Keratinocyte (primary cell): ENCODE data around the gene SEC24C. TPM values are rescaled to one million over a fixed set of nuclear protein-coding genes. Genes with fewer than 3 reads are reported as not detected.

Source experiments
- DNase-seq: peaks from one replicate; pipeline ENCODE4 v3.0.0-alpha.2; 2011; ENCODE audit warnings: low read depth, missing footprints, low spot score
- FAIRE-seq: peaks from 2 replicates; lab custom pipeline; 2011; peaks lifted over from hg19 to GRCh38; lab: Jason Lieb, UNC
- H2AFZ ChIP-seq: 2 replicates; pipeline ENCODE4 v1.6.0; 2012; ENCODE audit warnings: low read length, control low read depth, inconsistent platforms; ENCODE audit not compliant: control insufficient read depth
- H3K27ac ChIP-seq: 2 replicates; pipeline ENCODE4 v1.5.1; 2011; ENCODE audit warnings: low read length; ENCODE audit not compliant: control insufficient read depth, insufficient read depth
- H3K27me3 ChIP-seq: 3 replicates; pipeline ENCODE4 v1.6.0; 2011; ENCODE audit warnings: low read length; ENCODE audit not compliant: control insufficient read depth, insufficient read depth; ENCODE audit errors: extremely low read depth
- H3K36me3 ChIP-seq, 2 experiments: 2 replicates in 1 of 2; 3 replicates in 1 of 2; pipeline ENCODE4 v1.5.1; 2011; ENCODE audit warnings: low read length in 2 of 2, mild to moderate bottlenecking in 1 of 2; ENCODE audit not compliant: control insufficient read depth in 2 of 2, insufficient read depth in 2 of 2; ENCODE audit errors: extremely low read depth in 1 of 2
- H3K4me1 ChIP-seq: 3 replicates; pipeline ENCODE4 v1.5.1; 2011; ENCODE audit warnings: low read length; ENCODE audit not compliant: control insufficient read depth, insufficient read depth; ENCODE audit errors: extremely low read depth
- H3K4me2 ChIP-seq: 3 replicates; pipeline ENCODE4 v1.6.0; 2011; ENCODE audit warnings: low read depth, low read length; ENCODE audit not compliant: control insufficient read depth, insufficient read depth; ENCODE audit errors: extremely low read depth
- H3K4me3 ChIP-seq, 3 experiments: fragments of 200-600 bp in 1 of 3; sonication (generic) in 1 of 3; 2 replicates in 2 of 3; 3 replicates in 1 of 3; pipeline ENCODE4 v1.5.1; 2011 to 2016; ENCODE audit warnings: low read length in 3 of 3, mild to moderate bottlenecking in 3 of 3, control low read depth in 2 of 3, inconsistent platforms in 1 of 3, low read depth in 1 of 3, mixed read lengths in 1 of 3, mixed run types in 1 of 3, moderate library complexity in 1 of 3; ENCODE audit not compliant: control insufficient read depth in 2 of 3, insufficient read depth in 2 of 3; ENCODE audit errors: extremely low read depth in 1 of 3
- H3K79me2 ChIP-seq: 2 replicates; pipeline ENCODE4 v1.6.0; 2012; ENCODE audit warnings: low read length; ENCODE audit not compliant: control insufficient read depth, insufficient read depth
- H3K9ac ChIP-seq: 3 replicates; pipeline ENCODE4 v1.6.0; 2011; ENCODE audit warnings: low read length; ENCODE audit not compliant: control insufficient read depth, insufficient read depth; ENCODE audit errors: extremely low read depth
- H3K9me1 ChIP-seq: 3 replicates; pipeline ENCODE4 v1.6.0; 2011; ENCODE audit warnings: low read length; ENCODE audit not compliant: control insufficient read depth, insufficient read depth; ENCODE audit errors: extremely low read depth
- H3K9me3 ChIP-seq: 2 replicates; pipeline ENCODE4 v1.5.1; 2012; ENCODE audit warnings: low read depth, low read length; ENCODE audit not compliant: control insufficient read depth
- H4K20me1 ChIP-seq: 3 replicates; pipeline ENCODE4 v1.6.0; 2011; ENCODE audit warnings: low read length; ENCODE audit not compliant: control insufficient read depth, insufficient read depth; ENCODE audit errors: extremely low read depth
- EZH2 ChIP-seq: IDR thresholded peaks from one replicate; pipeline ENCODE4 v1.6.1; 2012; ENCODE audit warnings: inconsistent platforms, mild to moderate bottlenecking, low read length, moderate library complexity
- dilution Hi-C: fragments of 300-500 bp; cut with MboI; formaldehyde crosslinking; loops from one replicate; pipeline ENCODE4 v1.7.0; 2020; ENCODE audit warnings: low sequenced_read_pairs; ENCODE audit not compliant: extremely low pct_ligation_motif_present
- polyA plus RNA-seq, 5 experiments: library from polyadenylated mRNA; depleted of rRNA in 3 of 5; stranded (reverse) in 3 of 5; stranded (forward) in 1 of 5; unstranded in 1 of 5; fragments of >200 nt; gene quantifications; 1 replicate in 1 of 5; 2 replicates in 3 of 5; 3 replicates in 1 of 5; pipeline versions ENCODE4 v1.2.1 to v1.2.3, GENCODE V29; 2011 to 2012; ENCODE audit warnings: missing spikeins in 2 of 5, low read depth in 1 of 5, low replicate concordance in 1 of 5
- TF ChIP-seq, protein P1 (sequence below), 3 experiments: IDR thresholded peaks in 1 of 3; conservative IDR thresholded peaks in 1 of 3; optimal IDR thresholded peaks in 1 of 3; 2 replicates in 2 of 3; 3 replicates in 1 of 3; pipeline versions ENCODE3 to v1.5.1; 2011; ENCODE audit warnings: low read length in 3 of 3, mild to moderate bottlenecking in 3 of 3, moderate library complexity in 2 of 3, control low read depth in 1 of 3, inconsistent platforms in 1 of 3; ENCODE audit not compliant: insufficient read depth in 2 of 3; ENCODE audit errors: extremely low read depth in 1 of 3

Gene SEC24C
- polyA plus RNA-seq, 1 donor (not counting 4 experiments of a cell fraction or from before 2014, with no cell fraction given) = 65.3 TPM

- H3K27me3 ChIP-seq = no peaks in the 10 kb centered on the region
- DNase-seq = no peak
- dilution Hi-C loops = no loop called here
- H4K20me1 ChIP-seq = no peaks in the 10 kb centered on the region
- H3K4me1 ChIP-seq = peaks cover 2% of the 10 kb centered on the region
- H2AFZ ChIP-seq = no peak overlapping the region
- no peak overlapping the region for H3K4me3 ChIP-seq
- no peaks in the 10 kb centered on the region for H3K9me1 ChIP-seq
- TF ChIP-seq, protein P1, sequence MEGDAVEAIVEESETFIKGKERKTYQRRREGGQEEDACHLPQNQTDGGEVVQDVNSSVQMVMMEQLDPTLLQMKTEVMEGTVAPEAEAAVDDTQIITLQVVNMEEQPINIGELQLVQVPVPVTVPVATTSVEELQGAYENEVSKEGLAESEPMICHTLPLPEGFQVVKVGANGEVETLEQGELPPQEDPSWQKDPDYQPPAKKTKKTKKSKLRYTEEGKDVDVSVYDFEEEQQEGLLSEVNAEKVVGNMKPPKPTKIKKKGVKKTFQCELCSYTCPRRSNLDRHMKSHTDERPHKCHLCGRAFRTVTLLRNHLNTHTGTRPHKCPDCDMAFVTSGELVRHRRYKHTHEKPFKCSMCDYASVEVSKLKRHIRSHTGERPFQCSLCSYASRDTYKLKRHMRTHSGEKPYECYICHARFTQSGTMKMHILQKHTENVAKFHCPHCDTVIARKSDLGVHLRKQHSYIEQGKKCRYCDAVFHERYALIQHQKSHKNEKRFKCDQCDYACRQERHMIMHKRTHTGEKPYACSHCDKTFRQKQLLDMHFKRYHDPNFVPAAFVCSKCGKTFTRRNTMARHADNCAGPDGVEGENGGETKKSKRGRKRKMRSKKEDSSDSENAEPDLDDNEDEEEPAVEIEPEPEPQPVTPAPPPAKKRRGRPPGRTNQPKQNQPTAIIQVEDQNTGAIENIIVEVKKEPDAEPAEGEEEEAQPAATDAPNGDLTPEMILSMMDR (optimal IDR thresholded peaks at IDR 0.05 in 1 of 3, IDR thresholded peaks at IDR 0.05 in 1 of 3, conservative IDR thresholded peaks at IDR 0.05 in 1 of 3; ENCODE audit: extremely low read depth in 1 of 3, insufficient read depth in 2 of 3, low read length in 3 of 3) = no peak
- no peak for TF ChIP-seq EZH2
- H3K9me3 ChIP-seq = no peaks in the 10 kb centered on the region
- no peak overlapping the region for H3K27ac ChIP-seq
- no peak overlapping the region for H3K9ac ChIP-seq
- no peak for FAIRE-seq
- peaks cover 5 to 23% of the 10 kb centered on the region in 2 experiments for H3K36me3 ChIP-seq
- no peak overlapping the region for H3K4me2 ChIP-seq
- H3K79me2 ChIP-seq = peaks cover 3% of the 10 kb centered on the region
These were observed 69.2 kb downstream of the SEC24C start for GRCh38 chr10:73813333-73813732.

DNA sequence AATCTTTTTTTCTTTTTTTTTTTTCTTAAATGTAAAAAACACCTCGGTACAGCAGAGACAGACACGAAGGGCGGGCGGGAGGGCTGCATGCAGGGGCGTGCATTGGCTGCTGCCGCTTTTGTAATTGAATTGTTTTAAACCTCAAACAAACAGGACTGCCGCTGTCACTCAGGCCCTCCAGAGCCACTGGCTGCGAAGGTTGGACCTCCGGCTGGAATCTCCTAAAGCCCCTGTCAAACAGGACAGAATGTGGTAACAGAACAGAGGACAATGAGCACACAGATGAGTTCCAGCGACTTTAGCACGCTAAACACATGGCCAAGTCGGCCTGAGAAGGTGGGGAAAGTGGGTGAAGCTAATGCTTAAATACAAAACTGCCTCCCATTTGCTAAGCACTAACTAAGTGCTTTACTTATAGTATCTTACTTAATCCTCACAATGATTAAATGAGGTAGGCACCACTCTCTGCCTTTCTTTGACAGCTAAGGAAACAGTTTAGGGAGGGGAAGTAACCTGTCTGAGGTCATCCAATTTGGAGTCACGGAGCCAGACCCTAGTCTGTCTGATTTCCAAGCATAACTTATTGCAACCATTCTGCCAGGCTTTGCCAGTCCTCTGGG, 70.2 kb downstream of the SEC24C start:
- no peak overlapping the region for H3K4me3 ChIP-seq

More for the DNA sequence above, 70.2 kb downstream of the SEC24C start:
- H3K9me1 ChIP-seq = no peaks in the 10 kb centered on the region
- TF ChIP-seq, protein P1 (optimal IDR thresholded peaks at IDR 0.05 in 1 of 3, IDR thresholded peaks at IDR 0.05 in 1 of 3, conservative IDR thresholded peaks at IDR 0.05 in 1 of 3; ENCODE audit: extremely low read depth in 1 of 3, insufficient read depth in 2 of 3, low read length in 3 of 3) = no peak
- no peak for TF ChIP-seq EZH2
- H3K4me2 ChIP-seq = no peak overlapping the region
- H4K20me1 ChIP-seq = no peaks in the 10 kb centered on the region
- dilution Hi-C loops = no loop called here
- H2AFZ ChIP-seq = no peak overlapping the region
- peaks cover 3% of the 10 kb centered on the region for H3K79me2 ChIP-seq
- DNase-seq (no peak), FAIRE-seq (no peak)
- H3K9me3 ChIP-seq = no peaks in the 10 kb centered on the region
- H3K27me3 ChIP-seq = no peaks in the 10 kb centered on the region
- H3K4me1 ChIP-seq = peaks cover 8% of the 10 kb centered on the region
- peaks cover 5 to 21% of the 10 kb centered on the region in 2 experiments for H3K36me3 ChIP-seq
- no peak overlapping the region for H3K9ac ChIP-seq
- H3K27ac ChIP-seq = no peak overlapping the region
